CMK (cell line): Measurements from ENCODE around the gene SPACA1.

ENCODE experiments used
- DNase-seq: peaks from one replicate; pipeline ENCODE4 v3.0.0-alpha.2; 2010; ENCODE audit warnings: low read depth

The SPACA1 gene

DNA sequence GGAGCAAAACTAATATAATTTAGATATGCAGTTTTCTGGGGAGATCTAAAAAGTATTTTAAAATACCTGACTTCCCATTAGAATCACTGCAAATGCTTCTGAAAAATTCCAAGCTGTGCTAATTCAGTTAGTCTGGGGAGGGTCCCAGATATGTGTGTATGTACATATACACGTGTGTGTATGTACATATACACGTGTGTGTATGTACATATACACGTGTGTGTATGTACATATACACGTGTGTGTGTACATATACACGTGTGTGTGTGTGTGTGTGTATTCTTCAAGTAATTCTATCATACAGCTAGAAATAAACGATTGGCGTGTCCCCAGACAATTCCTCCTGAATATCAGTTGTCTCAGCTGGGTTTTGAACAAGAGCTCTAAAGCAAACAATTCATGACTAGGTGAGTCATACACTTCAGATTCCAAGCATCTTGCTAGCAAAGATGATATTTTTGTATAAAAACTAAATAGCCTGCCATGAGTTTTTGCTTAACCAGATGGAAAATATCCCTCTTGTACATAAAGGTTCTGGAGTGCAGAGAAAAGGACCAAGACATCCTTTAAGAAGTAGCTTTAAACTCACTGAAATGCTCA lies 58.2 kb downstream of the SPACA1 start:
- DNase-seq = no peak

DNA sequence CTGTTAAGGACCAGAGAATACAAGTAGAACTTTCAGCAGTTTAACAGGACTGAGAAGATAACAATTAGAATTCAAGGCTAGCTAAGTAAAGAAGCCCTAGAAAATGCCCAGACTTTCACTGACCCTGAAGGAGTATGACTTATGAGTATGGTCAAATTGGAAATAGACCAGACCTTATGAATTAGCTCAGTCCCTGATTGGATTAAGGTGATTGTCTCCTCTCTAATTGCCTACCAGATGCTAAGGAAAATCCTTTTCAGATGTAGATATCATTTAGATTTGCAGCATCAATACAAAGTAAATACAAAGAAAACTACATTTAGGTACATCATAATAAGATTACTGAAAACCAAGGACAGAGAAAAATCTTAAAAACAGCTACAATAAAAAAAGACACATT lies 59.6 kb downstream of the SPACA1 start:
- DNase-seq = no peak

DNA sequence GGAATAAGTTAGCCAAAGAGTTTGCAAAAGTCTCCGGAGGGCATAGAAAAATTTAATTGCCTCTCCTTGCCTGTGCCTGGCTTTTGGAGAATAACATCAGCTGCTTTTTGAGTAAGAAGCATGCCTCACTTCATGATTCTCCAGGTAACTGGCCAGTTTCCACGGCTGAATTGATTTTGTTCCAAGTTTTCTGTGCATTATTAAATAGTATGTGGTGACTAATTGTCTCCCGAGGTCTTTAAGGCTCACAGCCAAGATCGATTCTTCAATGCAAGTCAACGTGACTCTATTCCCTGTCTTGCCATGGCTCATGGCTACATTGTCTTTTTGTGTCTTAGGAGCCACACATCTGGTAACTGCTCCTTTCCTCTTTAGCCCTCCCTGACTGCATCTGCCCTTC lies 64.3 kb downstream of the SPACA1 start:
- no peak for DNase-seq

DNA sequence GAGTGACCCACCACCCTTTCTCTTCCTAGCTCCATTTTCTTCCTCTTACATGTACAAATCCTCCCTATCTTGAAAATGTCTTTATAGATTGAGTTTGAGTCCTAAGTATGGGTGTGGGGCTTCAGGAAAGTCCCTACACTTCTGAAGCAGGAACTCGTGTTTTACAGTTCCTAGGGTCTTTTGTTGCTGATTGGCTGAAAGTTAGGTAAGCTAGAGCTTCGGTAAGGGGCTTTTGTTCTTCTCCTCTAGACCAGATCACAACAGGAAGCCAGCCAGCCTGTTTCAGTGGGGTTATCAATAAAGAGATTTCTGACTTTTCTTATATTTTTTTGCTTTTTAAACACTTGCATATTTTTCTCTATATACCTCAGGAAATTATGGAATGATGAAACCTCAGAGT lies 67.2 kb downstream of the SPACA1 start:
- DNase-seq = no peak

DNA sequence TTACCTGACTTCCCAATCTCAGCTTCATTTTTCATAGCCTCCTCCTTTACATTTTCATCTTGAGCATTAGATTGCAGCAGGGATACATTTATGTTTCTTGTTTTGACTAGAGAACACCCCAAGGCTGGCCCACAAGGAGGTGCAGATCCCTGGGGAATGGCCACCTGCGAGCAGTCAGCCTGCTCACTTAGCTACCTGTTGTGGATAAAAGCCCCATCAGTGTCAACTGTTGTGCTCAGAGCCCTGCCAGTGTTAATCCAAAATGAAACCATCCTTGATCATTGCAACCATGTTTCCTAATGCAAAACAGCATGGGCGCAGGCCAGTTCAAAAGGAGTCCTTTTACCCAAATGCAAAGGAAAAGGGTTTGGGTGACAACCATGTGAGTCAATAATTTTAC lies 67.7 kb downstream of the SPACA1 start:
- DNase-seq = no peak

DNA sequence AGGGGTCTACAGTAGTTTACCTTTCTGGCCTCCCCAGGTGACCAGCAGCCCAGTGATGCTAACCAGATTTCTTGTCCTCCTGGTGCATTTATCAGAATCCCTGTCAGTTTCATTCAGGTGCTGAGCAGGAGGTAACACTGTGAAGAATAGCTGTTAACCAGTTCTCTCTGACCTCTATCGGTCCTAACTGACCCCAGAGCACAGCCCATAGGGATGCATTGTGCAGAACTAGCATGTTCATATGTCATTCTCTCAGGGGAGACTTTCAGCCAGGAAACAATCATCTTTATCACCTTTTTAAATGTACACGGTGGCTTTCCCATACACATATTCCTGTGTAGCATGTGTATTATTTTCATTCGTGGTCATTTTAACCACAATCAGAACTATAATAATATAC lies 68.6 kb downstream of the SPACA1 start:
- no peak for DNase-seq
